Measurements from ENCODE around the gene GXYLT1. TPM values are rescaled to one million over a fixed set of nuclear protein-coding genes. Genes with fewer than 3 reads are reported as not detected.
"Not testable (repeated sequence)": the region's sequence is repeated elsewhere in the genome, so short reads cannot be mapped to it uniquely, and the experiment has no call there.

The GXYLT1 gene
- total RNA-seq, 1 donor from 2014 or later, result 14.3 TPM

DNA sequence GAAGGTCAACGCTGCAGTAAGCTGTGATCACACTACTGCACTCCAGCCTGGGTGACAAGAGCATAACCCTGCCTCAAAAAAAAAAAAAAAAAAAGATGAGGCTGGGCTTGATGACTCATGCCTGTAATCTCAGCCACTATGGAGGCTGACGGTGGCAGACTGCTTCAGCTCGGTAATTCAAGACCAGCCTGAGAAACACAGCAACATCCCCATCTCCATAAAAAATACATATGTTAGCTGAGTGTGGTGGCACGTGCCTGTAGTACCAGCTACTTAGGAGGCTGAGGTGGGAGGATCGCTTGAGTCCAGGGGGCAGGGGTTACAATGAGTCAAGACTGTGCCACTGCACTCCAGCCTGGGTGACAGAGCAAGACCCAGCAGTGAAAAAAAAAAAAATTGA, 50.4 kb downstream of the GXYLT1 start:
- DNase-seq, result no peak

DNA sequence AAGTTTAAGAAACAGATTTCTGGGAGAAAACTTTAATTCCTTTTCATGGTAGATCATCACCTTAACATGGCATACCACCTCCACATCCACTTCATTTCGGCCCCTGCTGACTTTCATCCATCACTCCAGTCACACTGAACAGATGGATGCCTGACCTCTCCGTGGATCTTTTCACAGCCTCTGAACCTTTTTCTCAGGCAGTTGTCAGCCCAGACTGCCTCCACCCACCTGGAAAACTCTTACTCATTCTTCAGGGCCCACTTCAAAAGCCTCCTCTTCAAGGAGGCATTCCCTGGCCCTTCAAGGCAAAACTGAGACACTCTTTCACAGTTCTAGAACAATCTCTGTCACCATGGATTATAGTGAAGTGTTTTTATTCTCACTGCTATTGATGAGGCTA, 52.9 kb downstream of the GXYLT1 start:
- no peak for DNase-seq

DNA sequence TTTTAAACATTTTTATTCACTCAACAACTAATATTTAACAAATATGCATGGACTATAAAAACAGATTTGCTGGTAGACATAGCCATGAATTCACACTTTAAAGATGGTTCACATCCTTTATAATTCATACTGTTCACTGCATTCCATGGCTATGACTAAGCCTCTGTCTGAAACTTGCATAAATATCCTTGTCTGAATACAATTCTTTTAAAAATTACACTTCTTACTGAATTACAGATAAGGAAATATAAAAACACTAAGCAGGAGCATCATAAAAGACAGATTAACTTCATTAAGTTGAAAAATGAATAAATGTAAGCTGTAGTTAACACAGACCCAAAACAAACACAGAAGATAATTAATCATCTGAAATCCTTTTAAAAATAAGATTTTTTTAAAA, 53.8 kb downstream of the GXYLT1 start:
- no peak for DNase-seq

DNA sequence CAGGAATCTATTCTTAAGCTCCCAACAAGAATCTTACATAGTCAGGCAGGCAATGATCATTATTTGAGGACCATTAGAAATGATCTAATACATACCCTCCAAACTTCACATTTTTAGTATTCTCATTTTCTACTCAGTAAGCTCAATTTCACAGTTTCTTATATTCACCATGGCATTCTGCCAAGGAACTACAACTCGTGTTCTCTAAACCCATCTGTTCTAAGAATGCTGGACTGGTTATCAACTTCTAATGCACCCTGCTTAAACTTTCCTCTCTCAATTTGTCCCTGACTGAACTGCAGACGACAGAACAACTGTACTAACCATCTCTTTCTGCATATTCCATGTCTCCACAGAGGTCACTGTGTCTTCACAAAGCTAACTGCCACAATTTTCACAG, 58.6 kb downstream of the GXYLT1 start:
- no peak for DNase-seq

DNA sequence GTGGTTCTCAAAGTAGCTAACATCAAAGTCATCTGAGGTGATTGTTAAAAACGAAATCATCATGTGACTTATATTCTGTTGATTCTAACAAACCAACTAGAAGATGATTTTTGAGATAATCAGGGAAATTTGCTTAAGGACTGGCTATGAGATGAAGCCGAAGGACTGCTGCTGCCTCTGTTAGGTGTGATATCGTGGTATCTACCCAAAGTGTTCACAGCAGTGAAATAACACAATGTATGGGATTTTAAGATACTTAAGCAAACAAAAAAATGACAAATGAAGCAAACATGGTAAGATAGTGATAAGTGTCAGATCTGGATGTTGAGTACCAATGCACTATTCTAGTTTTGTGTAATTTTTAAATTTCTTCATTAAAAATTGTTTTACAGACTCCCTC, 59.1 kb downstream of the GXYLT1 start:
- no peak for DNase-seq

DNA sequence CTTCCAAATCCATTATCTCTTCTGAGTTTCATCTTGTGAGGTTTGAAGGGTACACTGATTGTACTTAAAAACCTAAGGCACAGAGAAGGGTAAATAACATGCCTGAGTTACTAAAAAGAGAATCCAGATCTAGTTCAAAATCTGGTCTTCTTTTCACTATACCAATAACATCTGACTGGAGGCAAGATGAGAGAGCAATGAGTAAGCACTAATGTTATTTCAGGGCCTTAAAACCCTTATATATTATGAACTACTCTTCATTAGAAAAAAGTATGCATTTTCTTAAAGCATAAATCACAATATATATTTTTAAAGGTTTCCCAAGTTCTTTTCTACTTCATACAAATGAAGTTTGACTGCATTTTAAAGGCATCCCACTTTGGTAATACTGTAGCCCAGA, 60.2 kb downstream of the GXYLT1 start:
- no peak for DNase-seq

DNA sequence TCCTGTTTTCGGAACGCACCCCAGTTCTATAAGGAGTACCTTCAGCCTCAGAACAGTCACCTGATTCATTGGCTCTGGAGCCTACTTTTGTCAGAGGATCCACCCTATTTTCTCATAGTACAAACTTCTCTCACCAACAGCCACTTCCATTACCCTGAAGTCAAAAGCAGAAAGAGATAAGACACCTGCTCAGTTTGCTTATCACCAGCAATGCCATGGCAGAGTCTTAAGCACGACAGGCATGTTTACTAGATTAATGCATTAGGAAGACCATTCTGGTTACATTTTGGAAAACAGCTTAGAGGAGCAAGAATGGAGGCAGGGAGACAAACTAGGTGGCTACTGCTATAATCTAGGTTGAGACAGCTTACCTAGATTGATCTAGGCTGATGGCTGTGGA, 67.7 kb downstream of the GXYLT1 start:
- no peak for DNase-seq

DNA sequence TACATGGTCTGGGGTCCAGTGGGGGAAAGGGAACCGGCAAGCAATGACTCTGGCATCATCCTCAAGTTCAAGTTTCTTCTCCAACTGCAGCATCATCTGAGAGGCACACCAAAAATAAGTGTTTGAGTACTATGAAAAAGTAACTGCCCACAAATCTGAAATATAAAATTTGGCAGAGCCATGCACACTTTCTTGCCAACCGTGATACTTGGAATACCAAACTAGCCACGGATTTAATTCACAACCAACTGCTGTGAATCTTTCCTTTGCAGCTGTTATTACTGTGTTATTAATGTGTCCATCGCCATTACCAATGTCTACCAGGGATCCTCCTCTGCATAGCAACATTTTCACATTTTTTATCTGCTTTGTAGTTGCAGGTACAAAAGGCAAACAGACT, 74.6 kb downstream of the GXYLT1 start:
- DNase-seq, result no peak

DNA sequence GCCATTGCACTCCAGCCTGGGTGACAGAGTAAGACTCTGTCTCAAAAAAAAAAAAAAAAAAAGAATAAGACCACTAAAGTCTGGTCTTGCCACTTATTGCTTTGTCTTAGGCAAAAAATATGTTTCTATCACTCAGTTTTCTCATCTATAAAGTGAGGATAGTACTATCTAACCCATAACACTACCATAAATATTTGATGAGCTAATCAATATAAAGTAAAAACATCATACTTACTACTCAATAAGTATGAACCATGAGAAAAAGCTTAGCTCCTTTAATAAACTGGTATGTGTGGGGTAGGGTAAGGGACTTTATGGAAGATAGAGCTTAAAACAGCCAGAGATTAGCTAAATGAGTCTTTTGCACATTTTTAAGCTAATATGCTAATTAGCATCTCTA, 85.5 kb downstream of the GXYLT1 start:
- DNase-seq, result no peak

DNA sequence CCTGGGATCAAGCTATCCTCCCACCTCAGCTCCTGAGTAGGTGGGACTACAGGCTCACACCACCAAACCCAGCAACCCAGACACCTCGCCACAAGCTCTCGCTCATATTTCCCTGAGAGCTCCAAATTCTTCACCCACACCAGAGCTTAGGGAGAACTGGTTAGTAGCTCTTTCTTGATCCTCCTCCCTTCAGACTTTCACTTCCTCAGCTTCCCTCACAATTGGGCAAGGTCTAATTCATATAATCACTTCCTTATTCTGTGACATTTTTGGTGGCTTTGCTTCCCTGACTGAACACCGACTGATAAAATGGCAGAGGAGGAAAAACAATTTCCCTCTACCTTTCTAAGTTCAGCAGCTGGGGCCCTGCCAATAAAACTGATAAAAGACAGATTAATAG, 88.5 kb downstream of the GXYLT1 start:
- DNase-seq, result no peak

DNA sequence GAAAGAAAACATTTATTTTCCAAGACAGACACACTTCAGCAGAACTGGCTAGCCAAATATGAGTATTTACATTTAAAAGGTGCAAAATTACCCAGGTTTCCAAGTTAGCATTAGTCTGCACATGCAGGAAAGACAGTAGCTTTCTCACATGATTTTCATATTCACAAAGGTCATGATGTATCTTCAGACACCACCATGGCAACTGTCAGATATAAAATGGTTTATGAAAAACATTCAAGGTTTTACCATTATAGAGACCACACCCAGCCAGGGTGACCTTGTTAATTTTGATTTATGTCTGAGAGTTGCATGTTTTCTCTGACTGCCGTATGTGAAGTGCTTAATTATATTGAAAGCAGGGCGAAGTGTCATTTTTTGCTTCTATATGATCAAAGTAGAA, 91.2 kb downstream of the GXYLT1 start:
- no peak for DNase-seq

DNA sequence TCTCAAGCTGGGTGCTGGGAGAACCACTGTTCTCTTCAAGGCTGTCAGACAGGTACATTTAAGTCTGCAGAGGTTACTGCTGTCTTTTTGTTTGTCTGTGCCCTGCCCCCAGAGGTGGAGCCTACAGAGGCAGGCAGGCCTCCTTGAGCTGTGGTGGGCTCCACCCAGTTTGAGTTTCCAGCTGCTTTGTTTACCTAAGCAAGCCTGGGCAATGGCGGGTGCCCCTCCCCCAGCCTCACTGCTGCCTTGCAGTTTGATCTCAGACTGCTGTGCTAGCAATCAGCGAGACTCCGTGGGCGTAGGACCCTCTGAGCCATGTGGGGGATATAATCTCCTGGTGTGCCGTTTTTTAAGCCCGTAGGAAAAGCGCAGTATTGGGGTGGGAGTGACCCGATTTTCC, 95.7 kb downstream of the GXYLT1 start:
- not testable (repeated sequence) for DNase-seq

DNA sequence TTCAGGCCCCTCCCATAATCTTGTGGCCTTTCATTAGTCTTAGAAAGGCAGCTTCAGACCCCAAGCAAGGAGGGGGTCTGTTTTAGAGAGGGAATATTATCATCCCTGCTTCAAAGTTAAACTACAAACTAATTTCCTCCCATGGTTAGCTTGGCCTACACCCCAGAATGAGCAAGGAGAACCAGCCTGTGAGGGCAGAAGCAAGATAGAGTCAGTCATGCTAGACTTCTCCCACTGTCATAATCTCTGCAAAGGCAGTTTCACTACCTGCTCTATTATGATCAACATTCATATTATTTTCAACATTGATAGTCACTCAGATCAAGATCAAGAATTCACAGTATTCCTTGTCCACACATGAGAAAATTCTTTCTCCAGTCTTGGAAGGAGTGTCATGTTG, 105.1 kb downstream of the GXYLT1 start:
- no peak for DNase-seq

DNA sequence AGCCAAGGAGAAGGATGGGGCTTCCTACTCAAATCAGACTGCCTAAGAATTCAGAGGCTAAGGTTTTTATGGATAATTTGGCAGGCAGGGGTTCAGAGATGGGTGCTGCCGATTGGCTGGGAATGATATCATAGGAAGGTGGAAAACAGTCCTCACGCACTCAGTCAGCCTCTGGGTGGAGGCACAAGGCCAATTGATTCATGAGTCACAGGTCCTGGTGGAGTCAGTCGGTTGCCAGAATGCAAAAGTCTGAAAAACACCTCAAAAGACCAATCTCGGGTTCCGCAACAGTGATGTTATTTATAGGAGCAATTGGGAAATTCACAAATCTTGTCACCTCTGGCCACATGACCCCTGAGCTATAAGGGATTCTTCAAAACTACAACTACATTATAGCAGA, 105.5 kb downstream of the GXYLT1 start:
- no peak for DNase-seq

DNA sequence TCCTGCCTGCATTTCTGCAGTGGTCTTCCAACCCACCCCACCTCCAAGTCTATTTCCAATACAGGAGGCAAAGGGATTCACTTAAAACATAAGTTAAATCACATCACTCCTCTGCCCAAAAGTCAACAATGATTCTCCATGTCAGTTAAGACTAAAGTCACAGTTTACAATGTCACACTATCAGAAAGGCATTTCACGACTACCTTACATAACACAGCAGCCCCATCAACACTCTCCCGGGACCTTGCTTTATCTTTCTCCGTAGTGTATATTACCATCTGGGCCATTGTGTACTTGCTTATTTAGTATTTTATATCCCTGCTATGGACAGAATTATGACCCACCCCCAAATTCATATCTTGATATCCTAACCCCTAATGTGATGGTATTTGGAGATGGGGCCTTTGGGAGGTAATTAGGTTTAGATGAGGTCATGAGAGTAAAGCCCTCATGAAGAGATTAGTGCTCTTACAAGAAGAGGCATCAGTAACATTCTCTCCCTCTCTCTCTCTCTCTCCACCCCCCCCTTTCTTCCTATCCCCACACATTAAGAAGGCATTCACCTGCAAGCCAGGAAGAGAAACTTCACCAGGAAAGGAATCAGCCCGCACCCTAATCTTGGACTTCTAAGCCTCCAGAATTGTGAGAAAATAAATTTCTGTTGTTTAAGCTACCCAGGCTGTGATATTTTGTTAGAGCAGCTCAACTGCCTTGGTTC, 112.7 kb downstream of the GXYLT1 start:
- DNase-seq, result no peak

Other genes starting within 250 kb of the GXYLT1 start
- 53.5 TPM for gene YAF2, start 93.4 kb upstream of the GXYLT1 start, total RNA-seq
- gene ZCRB1, start 181.2 kb upstream of the GXYLT1 start, total RNA-seq, result 15.0 TPM
- 76.0 TPM for gene PPHLN1, start 181.3 kb upstream of the GXYLT1 start, total RNA-seq